Hippocampal formation (tissue), 2 donors: Measurements from ENCODE around the gene FOLR3.
"Not testable (repeated sequence)": the region's sequence is repeated elsewhere in the genome, so short reads cannot be mapped to it uniquely, and the experiment has no call there.

ENCODE experiments used
- DNase-seq, 2 donors: peaks; one replicate each; lab custom pipeline; 2025; lab: John Stamatoyannopoulos, UW

Gene FOLR3

GRCh38 chr11:72123117-72123653, 12.3 kb upstream of the FOLR3 start:
- no peak for DNase-seq

- no peak for DNase-seq
Observed at GRCh38 chr11:72124046-72124445, 11.5 kb upstream of the FOLR3 start.

- DNase-seq = no peak
Observed at GRCh38 chr11:72125956-72126355, 9.6 kb upstream of the FOLR3 start.

GRCh38 chr11:72127923-72128322, 7.6 kb upstream of the FOLR3 start:
- DNase-seq = no peak

- DNase-seq = no peak
Observed at GRCh38 chr11:72129381-72129780, 6.1 kb upstream of the FOLR3 start.

- no peak for DNase-seq
Observed at GRCh38 chr11:72132646-72133045, 2.9 kb upstream of the FOLR3 start.

- DNase-seq = no peak
Observed at GRCh38 chr11:72135891-72136683, 562 bp downstream of the FOLR3 start.

- no peak for DNase-seq
Observed at GRCh38 chr11:72136684-72137262, 1.2 kb downstream of the FOLR3 start.

- no peak for DNase-seq
Observed at GRCh38 chr11:72138821-72139390, 3.4 kb downstream of the FOLR3 start.

GRCh38 chr11:72139500-72139899, 4.0 kb downstream of the FOLR3 start:
- no peak for DNase-seq

- no peak for DNase-seq
Observed at GRCh38 chr11:72140661-72141060, 5.1 kb downstream of the FOLR3 start.

- no peak for DNase-seq
Observed at GRCh38 chr11:72141066-72141465, 5.5 kb downstream of the FOLR3 start.

- DNase-seq = not testable (repeated sequence)
Observed at GRCh38 chr11:72142086-72142485, 6.6 kb downstream of the FOLR3 start.

- DNase-seq = not testable (repeated sequence)
Observed at GRCh38 chr11:72142543-72142942, 7.0 kb downstream of the FOLR3 start.

GRCh38 chr11:72144807-72145565, 9.5 kb downstream of the FOLR3 start:
- DNase-seq = no peak

GRCh38 chr11:72146625-72147024, 11.1 kb downstream of the FOLR3 start:
- DNase-seq = no peak

GRCh38 chr11:72150882-72151281, 15.4 kb downstream of the FOLR3 start:
- DNase-seq = no peak

GRCh38 chr11:72153874-72154273, 18.3 kb downstream of the FOLR3 start:
- not testable (repeated sequence) for DNase-seq

- no peak for DNase-seq
Observed at GRCh38 chr11:72154816-72155215, 19.3 kb downstream of the FOLR3 start.

- no peak for DNase-seq
Observed at GRCh38 chr11:72155751-72156150, 20.2 kb downstream of the FOLR3 start.

GRCh38 chr11:72157131-72157530, 21.6 kb downstream of the FOLR3 start:
- DNase-seq = no peak

GRCh38 chr11:72160319-72160718, 24.8 kb downstream of the FOLR3 start:
- no peak for DNase-seq
